Measurements from ENCODE around the gene SH3RF2. TPM values are rescaled to one million over a fixed set of nuclear protein-coding genes. Genes with fewer than 3 reads are reported as not detected.

SH3RF2 gene
- polyA plus RNA-seq, 3 donors: not detected

DNA sequence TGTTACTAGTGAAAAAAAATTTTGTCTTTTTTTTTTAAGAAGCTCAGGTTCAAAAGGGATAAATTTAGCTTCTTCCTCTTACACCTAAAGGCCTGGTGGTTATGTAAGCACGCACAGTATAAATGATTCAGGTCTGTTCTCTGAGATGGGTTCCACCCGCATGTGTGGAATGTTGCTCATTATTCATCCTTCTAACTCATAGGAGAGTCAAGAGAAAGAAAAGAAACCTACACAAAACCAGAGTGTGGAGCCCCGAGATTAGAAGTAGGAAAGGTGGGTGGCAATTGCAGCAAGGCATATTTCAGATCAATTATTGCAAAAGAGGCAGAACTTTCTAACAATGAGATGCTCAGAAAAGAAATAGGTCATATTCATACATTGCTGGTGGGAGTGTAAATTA, 155.5 kb downstream of the SH3RF2 start:
- no peak overlapping the region for H3K4me3 ChIP-seq (replicated peaks in 1 of 3; ENCODE audit: low read depth in 2 of 3, low read length in 3 of 3)
- TF ChIP-seq CTCF (IDR thresholded peaks at IDR 0.05): no peak
- intact Hi-C loops (cut with micrococcal nuclease): no loop called here
- H3K27me3 ChIP-seq (ENCODE audit: control insufficient read depth in 2 of 2, insufficient read depth in 2 of 2, low read length in 2 of 2): no peaks in the 10 kb centered on the region
- DNase-seq: no peak
- H3K4me3 Mint-ChIP-seq: no peak overlapping the region
- no peaks in the 10 kb centered on the region for H3K9me3 ChIP-seq (replicated peaks in 1 of 2; ENCODE audit: control insufficient read depth in 1 of 2, insufficient read depth in 1 of 2, low read length in 2 of 2)
- no peaks in the 10 kb centered on the region for H3K79me2 ChIP-seq (ENCODE audit: insufficient read depth, low read length)
- H3K27ac ChIP-seq (ENCODE audit: low read depth in 1 of 2, low read length in 2 of 2): no peak overlapping the region
- no CpG with 5 or more reads among the region's 3 CpGs for WGBS (ENCODE audit: insufficient coverage)
- H3K4me1 Mint-ChIP-seq: no peaks in the 10 kb centered on the region
- no peak overlapping the region for H3K9ac ChIP-seq (ENCODE audit: insufficient read depth, low read length, poor library complexity, severe bottlenecking)
- H3K4me1 ChIP-seq (ENCODE audit: control insufficient read depth in 1 of 2, insufficient read depth in 2 of 2, low read length in 2 of 2): no peaks in the 10 kb centered on the region
- H3K9me3 Mint-ChIP-seq: peaks cover 0 to 2% (median 0%) of the 10 kb centered on the region in 7 donors
- H3K36me3 Mint-ChIP-seq: no peaks in the 10 kb centered on the region
- H3K36me3 ChIP-seq (replicated peaks in 1 of 2; ENCODE audit: control insufficient read depth in 1 of 2, insufficient read depth in 2 of 2, low read length in 2 of 2): no peaks in the 10 kb centered on the region
- H4K20me1 ChIP-seq (ENCODE audit: insufficient read depth, low read length): no peaks in the 10 kb centered on the region
- peaks cover 0 to 6% (median 1%) of the 10 kb centered on the region in 3 donors for H3K27me3 Mint-ChIP-seq (ENCODE audit: low read depth in 3 of 3)
- no peak overlapping the region for H3K4me2 ChIP-seq (replicated peaks; ENCODE audit: extremely low read depth, low read length, poor library complexity, severe bottlenecking)
- peak overlapping the region in 1 of 7 donors; percentile 64 for H3K27ac Mint-ChIP-seq
- H2AFZ ChIP-seq (ENCODE audit: insufficient read depth, low read depth, low read length, poor library complexity, severe bottlenecking): no peak overlapping the region

DNA sequence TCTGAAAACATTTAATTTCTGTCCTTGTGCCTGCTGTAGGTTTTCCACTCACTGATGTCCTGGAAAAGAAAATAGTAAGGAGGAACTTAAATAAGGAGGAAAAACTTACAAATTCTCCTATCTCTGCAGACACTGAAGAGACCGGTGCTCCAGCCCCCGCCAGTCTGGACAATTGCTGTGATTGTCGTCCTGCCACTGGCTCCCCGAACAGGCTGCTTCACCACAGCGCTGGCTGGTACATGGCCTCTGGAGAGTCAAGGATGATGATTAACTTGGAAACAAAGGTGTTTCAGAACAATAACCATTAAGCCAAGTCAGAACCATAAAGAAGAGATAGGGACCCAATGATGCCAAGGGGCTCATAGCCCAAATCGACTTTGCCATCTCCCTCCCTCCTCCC, 161.7 kb downstream of the SH3RF2 start:
- Histone ChIP-seq H3K27me3 (ENCODE audit: control insufficient read depth in 2 of 2, insufficient read depth in 2 of 2, low read length in 2 of 2) (no peaks in the 10 kb centered on the region), H3K36me3 (replicated peaks in 1 of 2; ENCODE audit: control insufficient read depth in 1 of 2, insufficient read depth in 2 of 2, low read length in 2 of 2) (no peaks in the 10 kb centered on the region), H4K20me1 (ENCODE audit: insufficient read depth, low read length) (no peaks in the 10 kb centered on the region), H3K9ac (ENCODE audit: insufficient read depth, low read length, poor library complexity, severe bottlenecking) (no peak overlapping the region), H3K27ac (ENCODE audit: low read depth in 1 of 2, low read length in 2 of 2) (no peak overlapping the region), H3K4me3 (replicated peaks in 1 of 3; ENCODE audit: low read depth in 2 of 3, low read length in 3 of 3) (no peak overlapping the region), H3K79me2 (ENCODE audit: insufficient read depth, low read length) (no peaks in the 10 kb centered on the region), H2AFZ (ENCODE audit: insufficient read depth, low read depth, low read length, poor library complexity, severe bottlenecking) (no peak overlapping the region), H3K4me2 (replicated peaks; ENCODE audit: extremely low read depth, low read length, poor library complexity, severe bottlenecking) (no peak overlapping the region), H3K9me3 (replicated peaks in 1 of 2; ENCODE audit: control insufficient read depth in 1 of 2, insufficient read depth in 1 of 2, low read length in 2 of 2) (no peaks in the 10 kb centered on the region), H3K4me1 (ENCODE audit: control insufficient read depth in 1 of 2, insufficient read depth in 2 of 2, low read length in 2 of 2) (no peaks in the 10 kb centered on the region)
- TF ChIP-seq CTCF (IDR thresholded peaks at IDR 0.05): no peak
- Mint-ChIP-seq H3K36me3 (no peaks in the 10 kb centered on the region), H3K27me3 (ENCODE audit: low read depth in 3 of 3) (peaks cover 0 to 6% (median 0%) of the 10 kb centered on the region in 3 donors), H3K4me1 (no peaks in the 10 kb centered on the region), H3K4me3 (no peak overlapping the region), H3K9me3 (no peaks in the 10 kb centered on the region), H3K27ac (no peak overlapping the region)
- 88% methylated on average over 3 of the region's 6 CpGs for WGBS (ENCODE audit: insufficient coverage)
- intact Hi-C loops (cut with micrococcal nuclease): no loop called here
- DNase-seq: no peak

All from CD14-positive monocyte (primary cell).